Hindlimb muscle (tissue), 1 donor: ENCODE results near the gene FLNC. TPM values are rescaled to one million over a fixed set of nuclear protein-coding genes. Genes with fewer than 3 reads are reported as not detected.

Experiments used
- DNase-seq: peaks from one replicate; pipeline ENCODE4 v3.0.0-alpha.2; 2013
- polyA plus RNA-seq: library from polyadenylated mRNA; unstranded; fragments of 120-200 nt; gene quantifications from one replicate; pipeline ENCODE4 v1.2.1, GENCODE V29; 2013; ENCODE audit not compliant: insufficient read length

The FLNC gene
- polyA plus RNA-seq, 1 donor = 823 TPM

GRCh38 chr7:128846781-128847444 is 16.7 kb downstream of the FLNC start:
- DNase-seq = no peak

GRCh38 chr7:128847721-128848211 is 17.6 kb downstream of the FLNC start:
- DNase-seq = no peak

- no peak for DNase-seq
Measured at GRCh38 chr7:128848289-128849155, 18.3 kb downstream of the FLNC start.

- no peak for DNase-seq
Measured at GRCh38 chr7:128849156-128849515, 18.9 kb downstream of the FLNC start.

GRCh38 chr7:128849804-128850490 is 19.7 kb downstream of the FLNC start:
- no peak for DNase-seq

GRCh38 chr7:128852537-128853254 is 22.5 kb downstream of the FLNC start:
- DNase-seq = no peak

GRCh38 chr7:128853799-128854198 is 23.6 kb downstream of the FLNC start:
- DNase-seq = no peak

GRCh38 chr7:128854396-128854795 is 24.2 kb downstream of the FLNC start:
- DNase-seq = no peak

GRCh38 chr7:128855559-128855958 is 25.4 kb downstream of the FLNC start:
- no peak for DNase-seq

- DNase-seq = no peak
Measured at GRCh38 chr7:128856001-128856718, 26.0 kb downstream of the FLNC start.

- no peak for DNase-seq
Measured at GRCh38 chr7:128858380-128859231, 28.4 kb downstream of the FLNC start.

- no peak for DNase-seq
Measured at GRCh38 chr7:128859232-128860157, 29.3 kb downstream of the FLNC start.

- peak; percentile 54 for DNase-seq
Measured at GRCh38 chr7:128860158-128861073, 30.2 kb downstream of the FLNC start.

- DNase-seq = no peak
Measured at GRCh38 chr7:128861957-128862570, 31.9 kb downstream of the FLNC start.

GRCh38 chr7:128862571-128863432 is 32.6 kb downstream of the FLNC start, which contains the start of gene ATP6V1F:
ATP6V1F (plus strand) TSS chr7:128862856; CDS start chr7:128862905, 49 bp downstream.
- DNase-seq = peak; percentile 99

GRCh38 chr7:128863433-128863989 is 33.3 kb downstream of the FLNC start:
- DNase-seq = no peak

- DNase-seq = no peak
Measured at GRCh38 chr7:128865303-128865702, 35.1 kb downstream of the FLNC start.
